ENCODE measurements around the gene ZIC1.

ZIC1 gene

GRCh38 chr3:147380977-147381376 is 28.2 kb upstream of the ZIC1 start:
- no peak for DNase-seq

GRCh38 chr3:147381596-147381995 is 27.6 kb upstream of the ZIC1 start:
- no peak for DNase-seq

- DNase-seq, result no peak
Observed at GRCh38 chr3:147383617-147384016, 25.5 kb upstream of the ZIC1 start.

- no peak for DNase-seq
Observed at GRCh38 chr3:147384210-147385058, 24.7 kb upstream of the ZIC1 start.

GRCh38 chr3:147385059-147386012 is 23.8 kb upstream of the ZIC1 start:
- no peak for DNase-seq

- no peak for DNase-seq
Observed at GRCh38 chr3:147387291-147387884, 21.8 kb upstream of the ZIC1 start.

GRCh38 chr3:147387885-147388699 is 21.1 kb upstream of the ZIC1 start:
- DNase-seq, result no peak

GRCh38 chr3:147388700-147389580 is 20.2 kb upstream of the ZIC1 start:
- DNase-seq, result no peak

- no peak for DNase-seq
Observed at GRCh38 chr3:147389717-147390116, 19.4 kb upstream of the ZIC1 start.

GRCh38 chr3:147390589-147391569 is 18.3 kb upstream of the ZIC1 start:
- DNase-seq, result no peak

GRCh38 chr3:147391781-147392624 is 17.2 kb upstream of the ZIC1 start:
- DNase-seq, result no peak

- no peak for DNase-seq
Observed at GRCh38 chr3:147392625-147392946, 16.6 kb upstream of the ZIC1 start.

- no peak for DNase-seq
Observed at GRCh38 chr3:147393261-147393942, 15.8 kb upstream of the ZIC1 start.

- DNase-seq, result no peak
Observed at GRCh38 chr3:147393943-147394883, 15.0 kb upstream of the ZIC1 start.

GRCh38 chr3:147394884-147395225 is 14.3 kb upstream of the ZIC1 start:
- DNase-seq, result no peak

GRCh38 chr3:147395899-147396711 is 13.1 kb upstream of the ZIC1 start:
- DNase-seq, result no peak

GRCh38 chr3:147396712-147397046 is 12.5 kb upstream of the ZIC1 start:
- no peak for DNase-seq

All from activated CD8-positive, alpha-beta memory T cell treated with anti-CD3 and anti-CD28 coated beads, Interleukin-2, amount 50 U/mL, for 48 hours (primary cell).